WTC11 (cell line): ENCODE data around the gene SOX6.

Experiments
- CREB1 ChIP-seq: sonication (generic); formaldehyde crosslinking; IDR thresholded peaks from 2 replicates; pipeline ENCODE4 v1.8.0; 2023; ENCODE audit warnings: mild to moderate bottlenecking, missing genetic modification reagents
- FOXP1 ChIP-seq: sonication (generic); formaldehyde crosslinking; IDR thresholded peaks from 2 replicates; pipeline ENCODE4 v1.8.0; 2022; ENCODE audit warnings: missing genetic modification reagents, mild to moderate bottlenecking, moderate library complexity, borderline replicate concordance
- MXD4 ChIP-seq: fragments of 250-450 bp; sonication (Bioruptor Pico); IDR thresholded peaks from 2 replicates; pipeline ENCODE4 v1.8.0; 2021; ENCODE audit warnings: mild to moderate bottlenecking, moderate library complexity, borderline replicate concordance
- NR2C2 ChIP-seq: sonication (generic); formaldehyde crosslinking; IDR thresholded peaks from 2 replicates; pipeline ENCODE4 v1.8.0; 2022; ENCODE audit warnings: mild to moderate bottlenecking, missing genetic modification reagents
- RELA ChIP-seq: sonication (generic); formaldehyde crosslinking; IDR thresholded peaks from 2 replicates; pipeline ENCODE4 v1.8.1; 2022; ENCODE audit warnings: missing genetic modification reagents, mild to moderate bottlenecking, borderline replicate concordance
- SP1 ChIP-seq: sonication (generic); formaldehyde crosslinking; conservative IDR thresholded peaks from 2 replicates; pipeline ENCODE4 v1.8.1; 2022; ENCODE audit warnings: missing genetic modification reagents
- TEAD1 ChIP-seq: sonication (generic); formaldehyde crosslinking; IDR thresholded peaks from 2 replicates; pipeline ENCODE4 v1.8.0; 2022; ENCODE audit warnings: mild to moderate bottlenecking, missing genetic modification reagents
- TEAD4 ChIP-seq: sonication (generic); formaldehyde crosslinking; IDR thresholded peaks from 2 replicates; pipeline ENCODE4 v1.8.0; 2022; ENCODE audit warnings: mild to moderate bottlenecking, missing genetic modification reagents
- TF ChIP-seq, protein P1 (sequence below): sonication (generic); formaldehyde crosslinking; IDR thresholded peaks from 2 replicates; pipeline ENCODE4 v1.8.1; 2022; ENCODE audit warnings: low read depth, missing genetic modification reagents, borderline replicate concordance
- TF ChIP-seq, protein P2 (sequence below): sonication (generic); formaldehyde crosslinking; IDR thresholded peaks from 2 replicates; pipeline ENCODE4 v1.8.0; 2022; ENCODE audit warnings: mild to moderate bottlenecking, missing genetic modification reagents
- TF ChIP-seq, protein P3 (sequence below): sonication (generic); formaldehyde crosslinking; IDR thresholded peaks from 2 replicates; pipeline ENCODE4 v1.8.1; 2023; ENCODE audit warnings: mild to moderate bottlenecking, missing genetic modification reagents, moderate library complexity
- TF ChIP-seq, protein P4 (sequence below): fragments of 200-600 bp; IDR thresholded peaks from 2 replicates; pipeline ENCODE4 v1.8.0; 2022; ENCODE audit warnings: antibody characterized with exemption
- TF ChIP-seq, protein P5 (sequence below): sonication (generic); formaldehyde crosslinking; IDR thresholded peaks from 2 replicates; pipeline ENCODE4 v1.8.1; 2022; ENCODE audit warnings: low read depth, mild to moderate bottlenecking, moderate library complexity, missing genetic modification reagents, borderline replicate concordance
- TF ChIP-seq, protein P6 (sequence below): sonication (generic); formaldehyde crosslinking; IDR thresholded peaks from 2 replicates; pipeline ENCODE4 v1.8.0; 2022; ENCODE audit warnings: mild to moderate bottlenecking, missing genetic modification reagents

DNA sequence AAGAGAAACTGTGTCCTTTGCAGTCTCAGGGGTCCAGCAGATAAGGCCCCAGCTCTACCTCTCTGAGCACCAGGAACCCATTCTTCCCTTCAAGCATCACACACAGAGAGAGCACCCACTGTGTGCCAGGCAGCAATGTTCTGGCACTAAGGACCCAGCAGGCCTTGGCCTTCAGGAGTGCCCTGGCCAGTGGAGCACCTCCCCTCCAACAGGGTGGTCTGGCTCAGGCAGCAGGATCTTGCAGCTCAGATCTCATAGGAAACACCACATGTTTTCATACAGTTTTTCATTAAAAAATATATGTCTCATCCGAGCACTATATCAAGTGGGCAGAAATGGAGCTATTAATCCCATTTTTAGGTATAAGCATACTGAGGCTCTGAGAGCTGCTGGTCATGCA is 410.6 kb downstream of the SOX6 start:
- TF ChIP-seq, protein P1, sequence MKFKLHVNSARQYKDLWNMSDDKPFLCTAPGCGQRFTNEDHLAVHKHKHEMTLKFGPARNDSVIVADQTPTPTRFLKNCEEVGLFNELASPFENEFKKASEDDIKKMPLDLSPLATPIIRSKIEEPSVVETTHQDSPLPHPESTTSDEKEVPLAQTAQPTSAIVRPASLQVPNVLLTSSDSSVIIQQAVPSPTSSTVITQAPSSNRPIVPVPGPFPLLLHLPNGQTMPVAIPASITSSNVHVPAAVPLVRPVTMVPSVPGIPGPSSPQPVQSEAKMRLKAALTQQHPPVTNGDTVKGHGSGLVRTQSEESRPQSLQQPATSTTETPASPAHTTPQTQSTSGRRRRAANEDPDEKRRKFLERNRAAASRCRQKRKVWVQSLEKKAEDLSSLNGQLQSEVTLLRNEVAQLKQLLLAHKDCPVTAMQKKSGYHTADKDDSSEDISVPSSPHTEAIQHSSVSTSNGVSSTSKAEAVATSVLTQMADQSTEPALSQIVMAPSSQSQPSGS: no peak
- no peak for TF ChIP-seq TEAD4
- TF ChIP-seq, protein P2, sequence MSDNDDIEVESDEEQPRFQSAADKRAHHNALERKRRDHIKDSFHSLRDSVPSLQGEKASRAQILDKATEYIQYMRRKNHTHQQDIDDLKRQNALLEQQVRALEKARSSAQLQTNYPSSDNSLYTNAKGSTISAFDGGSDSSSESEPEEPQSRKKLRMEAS (CRISPR knock-in tag): no peak
- TF ChIP-seq, protein P3, sequence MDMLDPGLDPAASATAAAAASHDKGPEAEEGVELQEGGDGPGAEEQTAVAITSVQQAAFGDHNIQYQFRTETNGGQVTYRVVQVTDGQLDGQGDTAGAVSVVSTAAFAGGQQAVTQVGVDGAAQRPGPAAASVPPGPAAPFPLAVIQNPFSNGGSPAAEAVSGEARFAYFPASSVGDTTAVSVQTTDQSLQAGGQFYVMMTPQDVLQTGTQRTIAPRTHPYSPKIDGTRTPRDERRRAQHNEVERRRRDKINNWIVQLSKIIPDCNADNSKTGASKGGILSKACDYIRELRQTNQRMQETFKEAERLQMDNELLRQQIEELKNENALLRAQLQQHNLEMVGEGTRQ (CRISPR knock-in tag): no peak
- TF ChIP-seq, protein P4, sequence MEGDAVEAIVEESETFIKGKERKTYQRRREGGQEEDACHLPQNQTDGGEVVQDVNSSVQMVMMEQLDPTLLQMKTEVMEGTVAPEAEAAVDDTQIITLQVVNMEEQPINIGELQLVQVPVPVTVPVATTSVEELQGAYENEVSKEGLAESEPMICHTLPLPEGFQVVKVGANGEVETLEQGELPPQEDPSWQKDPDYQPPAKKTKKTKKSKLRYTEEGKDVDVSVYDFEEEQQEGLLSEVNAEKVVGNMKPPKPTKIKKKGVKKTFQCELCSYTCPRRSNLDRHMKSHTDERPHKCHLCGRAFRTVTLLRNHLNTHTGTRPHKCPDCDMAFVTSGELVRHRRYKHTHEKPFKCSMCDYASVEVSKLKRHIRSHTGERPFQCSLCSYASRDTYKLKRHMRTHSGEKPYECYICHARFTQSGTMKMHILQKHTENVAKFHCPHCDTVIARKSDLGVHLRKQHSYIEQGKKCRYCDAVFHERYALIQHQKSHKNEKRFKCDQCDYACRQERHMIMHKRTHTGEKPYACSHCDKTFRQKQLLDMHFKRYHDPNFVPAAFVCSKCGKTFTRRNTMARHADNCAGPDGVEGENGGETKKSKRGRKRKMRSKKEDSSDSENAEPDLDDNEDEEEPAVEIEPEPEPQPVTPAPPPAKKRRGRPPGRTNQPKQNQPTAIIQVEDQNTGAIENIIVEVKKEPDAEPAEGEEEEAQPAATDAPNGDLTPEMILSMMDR: no peak
- no peak for TF ChIP-seq FOXP1 (CRISPR knock-in tag)
- no peak for TF ChIP-seq SP1 (CRISPR knock-in tag)
- TF ChIP-seq TEAD1 (CRISPR knock-in tag): no peak
- TF ChIP-seq, protein P5, sequence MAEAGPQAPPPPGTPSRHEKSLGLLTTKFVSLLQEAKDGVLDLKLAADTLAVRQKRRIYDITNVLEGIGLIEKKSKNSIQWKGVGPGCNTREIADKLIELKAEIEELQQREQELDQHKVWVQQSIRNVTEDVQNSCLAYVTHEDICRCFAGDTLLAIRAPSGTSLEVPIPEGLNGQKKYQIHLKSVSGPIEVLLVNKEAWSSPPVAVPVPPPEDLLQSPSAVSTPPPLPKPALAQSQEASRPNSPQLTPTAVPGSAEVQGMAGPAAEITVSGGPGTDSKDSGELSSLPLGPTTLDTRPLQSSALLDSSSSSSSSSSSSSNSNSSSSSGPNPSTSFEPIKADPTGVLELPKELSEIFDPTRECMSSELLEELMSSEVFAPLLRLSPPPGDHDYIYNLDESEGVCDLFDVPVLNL (CRISPR knock-in tag): no peak
- TF ChIP-seq NR2C2 (CRISPR knock-in tag): no peak
- TF ChIP-seq, protein P6, sequence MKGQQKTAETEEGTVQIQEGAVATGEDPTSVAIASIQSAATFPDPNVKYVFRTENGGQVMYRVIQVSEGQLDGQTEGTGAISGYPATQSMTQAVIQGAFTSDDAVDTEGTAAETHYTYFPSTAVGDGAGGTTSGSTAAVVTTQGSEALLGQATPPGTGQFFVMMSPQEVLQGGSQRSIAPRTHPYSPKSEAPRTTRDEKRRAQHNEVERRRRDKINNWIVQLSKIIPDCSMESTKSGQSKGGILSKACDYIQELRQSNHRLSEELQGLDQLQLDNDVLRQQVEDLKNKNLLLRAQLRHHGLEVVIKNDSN: no peak
- TF ChIP-seq MXD4 (CRISPR knock-in tag): no peak
- no peak for TF ChIP-seq CREB1 (CRISPR knock-in tag)
- TF ChIP-seq RELA (CRISPR knock-in tag): no peak
